K562 (cell line): ENCODE data around the gene CNPY2. TPM values are rescaled to one million over a fixed set of nuclear protein-coding genes. Genes with fewer than 3 reads are reported as not detected.
A peak's percentile ranks its signal among the peaks of the same experiment; 100 is the strongest.

ENCODE experiments used
- ATF7 ChIP-seq: fragments of 450-650 bp; IDR thresholded peaks from 2 replicates; pipeline ENCODE4 v1.7.1; 2014; ENCODE audit warnings: mild to moderate bottlenecking, moderate library complexity
- BCLAF1 ChIP-seq, 2 experiments: fragments of 450-650 bp in 1 of 2; IDR thresholded peaks; 2 replicates each; pipeline ENCODE4 v1.6.1; 2011 to 2017; ENCODE audit warnings: low read depth in 2 of 2, antibody characterized with exemption in 1 of 2, borderline replicate concordance in 1 of 2, low read length in 1 of 2, mild to moderate bottlenecking in 1 of 2, mixed read lengths in 1 of 2; ENCODE audit not compliant: control insufficient read depth in 1 of 2
- CBX3 ChIP-seq, 2 experiments: IDR thresholded peaks; 1 replicate in 1 of 2; 2 replicates in 1 of 2; pipeline ENCODE4 v1.6.1; 2012; ENCODE audit warnings: inconsistent platforms in 2 of 2, low read length in 2 of 2, borderline replicate concordance in 1 of 2, control low read depth in 1 of 2
- CLOCK ChIP-seq: fragments of 250-450 bp; sonication (Bioruptor Pico); IDR thresholded peaks from 2 replicates; pipeline ENCODE4 v1.4.0; 2020; ENCODE audit warnings: mild to moderate bottlenecking, moderate library complexity, borderline replicate concordance
- FOXM1 ChIP-seq, 2 experiments: fragments of 450-650 bp in 1 of 2; sonication (generic) in 1 of 2; formaldehyde crosslinking in 1 of 2; IDR thresholded peaks; 2 replicates each; pipeline versions ENCODE4 v1.6.1 to v1.9.0; 2017 to 2022; ENCODE audit warnings: low read depth in 2 of 2, mild to moderate bottlenecking in 2 of 2, missing genetic modification reagents in 1 of 2, moderate library complexity in 1 of 2
- FOXP1 ChIP-seq: sonication (generic); formaldehyde crosslinking; IDR thresholded peaks from 2 replicates; pipeline ENCODE4 v1.8.0; 2022; ENCODE audit warnings: mild to moderate bottlenecking, missing genetic modification reagents
- HINFP ChIP-seq: fragments of 450-650 bp; conservative IDR thresholded peaks from 2 replicates; pipeline ENCODE4 v1.6.1; 2016; ENCODE audit warnings: missing genetic modification characterization, low read depth, mild to moderate bottlenecking, control low read depth, missing compliant biosample characterization
- ILK ChIP-seq: fragments of 450-650 bp; IDR thresholded peaks from 2 replicates; pipeline ENCODE4 v1.6.1; 2016; ENCODE audit warnings: missing genetic modification characterization, low read depth, mild to moderate bottlenecking, missing compliant biosample characterization, moderate library complexity, borderline replicate concordance
- MED1 ChIP-seq: sonication (generic); formaldehyde crosslinking; IDR thresholded peaks from 2 replicates; pipeline ENCODE4 v1.8.1; 2023; ENCODE audit warnings: missing genetic modification reagents, borderline replicate concordance
- POLR2H ChIP-seq: IDR thresholded peaks from 2 replicates; pipeline ENCODE4 v1.6.1; 2016; ENCODE audit warnings: missing genetic modification characterization, low read depth, mild to moderate bottlenecking, control low read depth, missing compliant biosample characterization, moderate library complexity
- RBM17 ChIP-seq: fragments of 200-400 bp; formaldehyde crosslinking; IDR thresholded peaks from 2 replicates; pipeline ENCODE4 v1.6.1; 2017; ENCODE audit warnings: low read depth, mild to moderate bottlenecking, low read length, borderline replicate concordance
- STAT5A ChIP-seq: IDR thresholded peaks from 2 replicates; pipeline ENCODE4 v1.6.1; 2012; ENCODE audit warnings: low read length, inconsistent platforms, borderline replicate concordance
- TBL1XR1 ChIP-seq, 2 experiments: IDR thresholded peaks; 2 replicates each; pipeline ENCODE4 v1.6.1; 2012; ENCODE audit warnings: improper control_type of control experiment in 2 of 2, low read length in 2 of 2, mild to moderate bottlenecking in 1 of 2
- TEAD2 ChIP-seq: fragments of 450-650 bp; IDR thresholded peaks from 2 replicates; pipeline ENCODE4 v1.6.1; 2016; ENCODE audit warnings: missing genetic modification characterization, control low read depth, missing compliant biosample characterization
- ZNF121 ChIP-seq: sonication (generic); formaldehyde crosslinking; conservative IDR thresholded peaks from 2 replicates; pipeline ENCODE4 v1.8.0; 2022; ENCODE audit warnings: missing genetic modification reagents
- ZNF263 ChIP-seq: sonication (generic); formaldehyde crosslinking; IDR thresholded peaks from 2 replicates; pipeline ENCODE4 v1.8.0; 2022; ENCODE audit warnings: mild to moderate bottlenecking, missing genetic modification reagents, borderline replicate concordance
- ZNF512 ChIP-seq: IDR thresholded peaks from 2 replicates; pipeline ENCODE4 v1.6.1; 2016; ENCODE audit warnings: missing genetic modification characterization, missing compliant biosample characterization
- polyA plus RNA-seq, 8 experiments: library from polyadenylated mRNA; depleted of rRNA in 4 of 8; stranded (reverse) in 5 of 8; unstranded in 3 of 8; fragments of >200 nt; fragmentation: Nextera tagmentation in 2 of 8; fragmentation: Illumina TruSeq in 1 of 8; extraction: Ambion mirVana in 2 of 8; extraction: Trizol in 1 of 8; gene quantifications; 2 replicates each; pipeline versions ENCODE4 v1.2.1 to v1.2.3, GENCODE V29; 2011 to 2014; ENCODE audit warnings: inconsistent platforms in 1 of 8, missing spikeins in 1 of 8
- total RNA-seq, 7 experiments: library from RNA; depleted of rRNA in 6 of 7; stranded (reverse); fragments of >200 nt in 6 of 7; fragmentation: Illumina TruSeq in 2 of 7; extraction: Trizol in 2 of 7; gene quantifications; 2 replicates each; pipeline versions ENCODE4 v1.2.1 to v1.2.3, GENCODE V29; 2011 to 2021; ENCODE audit warnings: low replicate concordance in 1 of 7

The CNPY2 gene
- total and polyA plus RNA-seq, 9 of the 15 experiments (the other 6 are each of a cell fraction or from before 2014, with no cell fraction given) = 33.8 to 190 (median 138) TPM

- 0 out of 2 replicates have a peak, but pooled peaks have one; percentile 20 for TF ChIP-seq HINFP (tag)
- TF ChIP-seq TBL1XR1 (IDR thresholded peaks at IDR 0.05; ENCODE audit: low read length in 2 of 2) = no peak
- TF ChIP-seq ZNF121 = no peak
- no peak for TF ChIP-seq ZNF263 (CRISPR knock-in tag)
- peak; percentile 65; the same call in 1 of the 2 replicates for TF ChIP-seq FOXM1 (IDR thresholded peaks at IDR 0.05; ENCODE audit: low read depth)
- TF ChIP-seq FOXM1 (CRISPR knock-in tag; IDR thresholded peaks at IDR 0.05; ENCODE audit: low read depth) = no peak
- TF ChIP-seq BCLAF1 (IDR thresholded peaks at IDR 0.05; ENCODE audit: borderline replicate concordance in 1 of 2, control insufficient read depth in 1 of 2, low read depth in 2 of 2, low read length in 1 of 2) = no peak
- no peak for TF ChIP-seq TEAD2 (tag)
- no peak for TF ChIP-seq STAT5A
- no peak for TF ChIP-seq ILK
- TF ChIP-seq RBM17 = no peak
- TF ChIP-seq MED1 (CRISPR knock-in tag) = no peak
- TF ChIP-seq FOXP1 (CRISPR knock-in tag) = no peak
- TF ChIP-seq CLOCK = no peak
- TF ChIP-seq POLR2H (tag) = peak; percentile 95
- TF ChIP-seq ZNF512 (tag) = no peak
- peak; percentile 96 for TF ChIP-seq ATF7
- TF ChIP-seq CBX3 (IDR thresholded peaks at IDR 0.05; ENCODE audit: borderline replicate concordance in 1 of 2, low read length in 2 of 2) = no peak
Observed at GRCh38 chr12:56336361-56337167, 20.8 kb upstream of the CNPY2 start (continued).
